HG03135 (cell line): ENCODE data around the gene OSER1.

Experiments used
- ATAC-seq: cut with Tn5 transposase; IDR thresholded peaks from one replicate; pipeline ENCODE4 v1.9.1; 2021; ENCODE audit warnings: mild to moderate bottlenecking, moderate library complexity; ENCODE audit not compliant: unreplicated experiment

OSER1 gene

GRCh38 chr20:44228465-44229258 lies 18.1 kb upstream of the OSER1 start:
- ATAC-seq = no peak

- ATAC-seq = no peak
Observed at GRCh38 chr20:44224637-44225036, 14.1 kb upstream of the OSER1 start.

- ATAC-seq = no peak
Observed at GRCh38 chr20:44223721-44224120, 13.2 kb upstream of the OSER1 start.

- ATAC-seq = no peak
Observed at GRCh38 chr20:44222633-44223368, 12.2 kb upstream of the OSER1 start.

GRCh38 chr20:44222027-44222426 lies 11.5 kb upstream of the OSER1 start:
- no peak for ATAC-seq

GRCh38 chr20:44221368-44221954 lies 10.9 kb upstream of the OSER1 start:
- ATAC-seq = no peak

- no peak for ATAC-seq
Observed at GRCh38 chr20:44219791-44220190, 9.2 kb upstream of the OSER1 start.

- no peak for ATAC-seq
Observed at GRCh38 chr20:44219170-44219730, 8.7 kb upstream of the OSER1 start.

- no peak for ATAC-seq
Observed at GRCh38 chr20:44218446-44218845, 7.9 kb upstream of the OSER1 start.

- ATAC-seq = no peak
Observed at GRCh38 chr20:44217342-44218092, 6.9 kb upstream of the OSER1 start.

GRCh38 chr20:44215125-44215524 lies 4.6 kb upstream of the OSER1 start:
- no peak for ATAC-seq

GRCh38 chr20:44212792-44213191 lies 2.2 kb upstream of the OSER1 start:
- ATAC-seq = no peak

GRCh38 chr20:44211177-44212039 lies 837 bp upstream of the OSER1 start:
- peak; percentile 19 for ATAC-seq

- peak; percentile 2 for ATAC-seq
Observed at GRCh38 chr20:44209686-44210405, 725 bp downstream of the OSER1 start.

GRCh38 chr20:44208770-44209169 lies 1.8 kb downstream of the OSER1 start:
- no peak for ATAC-seq

GRCh38 chr20:44208165-44208564 lies 2.4 kb downstream of the OSER1 start:
- ATAC-seq = no peak

- ATAC-seq = no peak
Observed at GRCh38 chr20:44207126-44207723, 3.3 kb downstream of the OSER1 start.

- ATAC-seq = no peak
Observed at GRCh38 chr20:44206132-44206531, 4.4 kb downstream of the OSER1 start.

- ATAC-seq = no peak
Observed at GRCh38 chr20:44204832-44205215, 5.7 kb downstream of the OSER1 start.
